GM21381 (cell line): Measurements from ENCODE around the gene ALDH3B2.
"Not testable (repeated sequence)": the region's sequence is repeated elsewhere in the genome, so short reads cannot be mapped to it uniquely, and the experiment has no call there.

Experiments used
- ATAC-seq: cut with Tn5 transposase; IDR thresholded peaks from one replicate; pipeline ENCODE4 v1.9.1; 2021; ENCODE audit warnings: mild to moderate bottlenecking, moderate library complexity; ENCODE audit not compliant: unreplicated experiment

ALDH3B2 gene

GRCh38 chr11:67663532-67664212 lies 10.8 kb downstream of the ALDH3B2 start:
- no peak for ATAC-seq

GRCh38 chr11:67662835-67663531 lies 11.4 kb downstream of the ALDH3B2 start:
- ATAC-seq = no peak

GRCh38 chr11:67662142-67662834 lies 12.1 kb downstream of the ALDH3B2 start:
- no peak for ATAC-seq

GRCh38 chr11:67660752-67661151 lies 13.7 kb downstream of the ALDH3B2 start:
- ATAC-seq = not testable (repeated sequence)

- not testable (repeated sequence) for ATAC-seq
These were observed 14.7 kb downstream of the ALDH3B2 start for GRCh38 chr11:67659651-67660165.

- no peak for ATAC-seq
These were observed 17.1 kb downstream of the ALDH3B2 start for GRCh38 chr11:67657300-67657699.

GRCh38 chr11:67656278-67656922 lies 18.0 kb downstream of the ALDH3B2 start:
- ATAC-seq = no peak

GRCh38 chr11:67654225-67654624 lies 20.2 kb downstream of the ALDH3B2 start:
- ATAC-seq = no peak

GRCh38 chr11:67652965-67653845 lies 21.2 kb downstream of the ALDH3B2 start:
- no peak for ATAC-seq

GRCh38 chr11:67651976-67652781 lies 22.2 kb downstream of the ALDH3B2 start:
- ATAC-seq = no peak

GRCh38 chr11:67649634-67650510 lies 24.6 kb downstream of the ALDH3B2 start:
- ATAC-seq = no peak

GRCh38 chr11:67648796-67649613 lies 25.4 kb downstream of the ALDH3B2 start:
- no peak for ATAC-seq

- no peak for ATAC-seq
These were observed 26.2 kb downstream of the ALDH3B2 start for GRCh38 chr11:67648140-67648795.

GRCh38 chr11:67647471-67647870 lies 27.0 kb downstream of the ALDH3B2 start:
- no peak for ATAC-seq

GRCh38 chr11:67646535-67647336 lies 27.7 kb downstream of the ALDH3B2 start:
- ATAC-seq = no peak
